Heart right ventricle (tissue), 16 donors: ENCODE measurements around the gene LEFTY1. TPM values are rescaled to one million over a fixed set of nuclear protein-coding genes. Genes with fewer than 3 reads are reported as not detected.

Experiments used
- ATAC-seq, 8 donors: fragments of 200-7000 bp; cut with Tn5 transposase; one replicate each; pipeline ENCODE4 v1.9.1; 2020; ENCODE audit warnings: mild to moderate bottlenecking in 8 of 8, moderate library complexity in 8 of 8, moderate number of reproducible peaks in 1 of 8
- DNase-seq, 2 donors: peaks; one replicate each; pipeline ENCODE4 v3.0.0-alpha.2; 2020
- H3K27ac ChIP-seq, 10 donors: fragments of 200-600 bp; sonication (generic) in 2 of 10; one replicate each; pipeline versions ENCODE4 v1.5.0 to v1.8.0; 2020 to 2022; ENCODE audit warnings: mild to moderate bottlenecking in 3 of 10
- H3K27me3 ChIP-seq, 7 donors: fragments of 200-600 bp; one replicate each; pipeline ENCODE4 v1.8.0; 2021 to 2022; ENCODE audit warnings: mild to moderate bottlenecking in 2 of 7
- H3K36me3 ChIP-seq, 9 donors: fragments of 200-600 bp; sonication (generic) in 1 of 9; one replicate each; pipeline versions ENCODE4 v1.5.0 to v1.8.0; 2020 to 2022; ENCODE audit warnings: mild to moderate bottlenecking in 2 of 9
- H3K4me1 ChIP-seq, 9 donors: fragments of 200-600 bp; sonication (generic) in 1 of 9; one replicate each; pipeline versions ENCODE4 v1.5.0 to v1.8.0; 2020 to 2022; ENCODE audit warnings: mild to moderate bottlenecking in 4 of 9
- H3K4me3 ChIP-seq, 10 donors: fragments of 200-600 bp; sonication (generic) in 2 of 10; one replicate each; pipeline versions ENCODE4 v1.5.0 to v1.8.0; 2020 to 2022; ENCODE audit warnings: mild to moderate bottlenecking in 7 of 10, moderate library complexity in 2 of 10
- H3K9me3 ChIP-seq, 11 donors: fragments of 200-600 bp in 10 of 11; sonication (generic) in 2 of 11; one replicate each; pipeline versions ENCODE4 v1.5.0 to v1.8.0; 2013 to 2022; ENCODE audit warnings: mild to moderate bottlenecking in 2 of 11, control low read depth in 1 of 11, moderate library complexity in 1 of 11
- CTCF ChIP-seq, 9 donors: fragments of 200-600 bp; sonication (generic) in 2 of 9; IDR thresholded peaks; one replicate each; pipeline versions ENCODE4 v1.5.0 to v1.8.0; 2021 to 2022; ENCODE audit warnings: antibody characterized with exemption in 9 of 9, mild to moderate bottlenecking in 5 of 9, moderate library complexity in 1 of 9
- WGBS, 2 donors: extraction: QIAGEN DNeasy Blood & Tissue Kit; methylation state at CpG; one replicate each; pipeline ENCODE4 v1.1.7; 2013; ENCODE audit warnings: inconsistent platforms in 1 of 2; 5-methylcytosine and 5-hydroxymethylcytosine counted together
- intact Hi-C, 10 donors: fragments of 100-400 bp; cut with DNase I; formaldehyde crosslinking; loops; one replicate each; pipeline versions ENCODE4 v1.11.1 to v1.14.2; 2022
- polyA plus RNA-seq, 2 donors: library from polyadenylated mRNA; stranded (reverse); fragments of 200-250 nt; gene quantifications; one replicate each; pipeline ENCODE4 v1.2.3, GENCODE V29; 2013
- total RNA-seq, 10 donors: library from RNA; stranded (reverse); fragmentation: NEBNext Ultra II Directional in 3 of 10; extraction: Animal tissue kit (Norgen Biotek cat#: 25700) in 3 of 10; gene quantifications; one replicate each; pipeline versions ENCODE4 v1.2.1 to v1.2.4, GENCODE V29; 2021 to 2023
- donor health status: Arrhythmogenic right ventricular cardiomyopathy.
- donor health status: ischemic (EF 13 %, LVEDD 7.1; RV severe dilation, severe dysfunction).
- donor health status: healthy with polysubstance abuse.
- donor health status: DM: no; HTN: yes; CAD: no.
- donor health status: DM: no; HTN: no; CAD: no.
- donor health status: ischemic (EF 25% LVEDD 6.9; RV normal size, moderate dysfunction).
- donor health status: ischemic (EF 25% LVEDD 5.7; RV mildly dilated, moderate dysfunction).
- donor health status: healthy.
- donor health status: DM: yes; HTN: yes; CAD: no.
- donor health status: Ischemic cardiomyopathy.
- donor health status: ischemic (EF 35%, LVEDD 5.7; RV mildly dilated, moderate dysfunction).
- donor health status: nonischemic (EF 11% LVEDD 7.7; RV severe dilation, severe dysfunction).
- donor health status: DM: yes; HTN: yes; CAD: no.
- donor health status: PGD.
- donor health status: ischemic (EF 29% LVEDD 5.4; RV normal size, mild dysfunction).
- donor health status: nonischemic (EF 23%, LVEDD 6.1; RV moderate dilation, normal function).

Gene LEFTY1
- total and polyA plus RNA-seq, 12 donors = 0.15 to 0.77 (median 0.25) TPM; not detected in 3

- Histone ChIP-seq H3K27me3 (no peaks in the 10 kb centered on the region), H3K9me3 (no peaks in the 10 kb centered on the region), H3K4me1 (peaks cover 30 to 56% (median 50%) of the 10 kb centered on the region in 9 donors), H3K27ac (peak overlapping the region in 7 of 10 donors; percentile 17 to 95 (median 48)), H3K4me3 (no peak overlapping the region), H3K36me3 (peaks cover 0 to 62% (median 14%) of the 10 kb centered on the region in 9 donors)
- intact Hi-C loops = loop anchor here in 3 of 10 donors (1.0 to 10.0 kb wide), 3 partner anchors 35 to 98 kb away; no protein-coding TSS in a partner anchor
- no peak for ATAC-seq
- DNase-seq = no peak
- 62 to 66% methylated on average over 12 of the region's 12 CpGs for WGBS, 2 donors
- no peak for TF ChIP-seq CTCF (IDR thresholded peaks at IDR 0.05)
Observed at GRCh38 chr1:225876900-225877510, 11.9 kb downstream of the LEFTY1 start.

- Histone ChIP-seq H3K27ac (no peak overlapping the region), H3K4me1 (peaks cover 25 to 43% (median 35%) of the 10 kb centered on the region in 9 donors), H3K4me3 (no peak overlapping the region), H3K36me3 (peaks cover 0 to 80% (median 29%) of the 10 kb centered on the region in 9 donors), H3K27me3 (no peaks in the 10 kb centered on the region), H3K9me3 (no peaks in the 10 kb centered on the region)
- ATAC-seq = no peak
- 92 to 95% methylated on average over 12 of the region's 12 CpGs for WGBS, 2 donors
- TF ChIP-seq CTCF (IDR thresholded peaks at IDR 0.05) = no peak
- no peak for DNase-seq
- intact Hi-C loops = loop anchor here in 2 of 10 donors (5.0 to 10.0 kb wide), 2 partner anchors 37 to 100 kb away; no protein-coding TSS in a partner anchor
Observed at GRCh38 chr1:225875044-225875815, 13.7 kb downstream of the LEFTY1 start.

GRCh38 chr1:225874431-225874830 lies 14.5 kb downstream of the LEFTY1 start:
- ATAC-seq (no peak), DNase-seq (no peak)
- no peak for TF ChIP-seq CTCF (IDR thresholded peaks at IDR 0.05)
- Histone ChIP-seq H3K36me3 (peaks cover 0 to 88% (median 29%) of the 10 kb centered on the region in 9 donors), H3K27me3 (no peaks in the 10 kb centered on the region), H3K9me3 (no peaks in the 10 kb centered on the region), H3K27ac (no peak overlapping the region), H3K4me1 (peaks cover 18 to 35% (median 27%) of the 10 kb centered on the region in 9 donors), H3K4me3 (no peak overlapping the region)
- 95 to 96% methylated on average over 11 of the region's 11 CpGs for WGBS, 2 donors
- intact Hi-C loops = loop anchor here in 1 of 10 donors (10.0 kb wide), 1 partner anchor 100 kb away; no protein-coding TSS in a partner anchor

GRCh38 chr1:225873281-225873850 lies 15.6 kb downstream of the LEFTY1 start:
- no peak for ATAC-seq
- no peak for TF ChIP-seq CTCF (IDR thresholded peaks at IDR 0.05)
- intact Hi-C loops = loop anchor here in 1 of 10 donors (10.0 kb wide), 1 partner anchor 101 kb away; no protein-coding TSS in a partner anchor
- H3K9me3 ChIP-seq = no peaks in the 10 kb centered on the region
- WGBS, 2 donors = 87 to 94% methylated on average over 10 of the region's 10 CpGs
- no peaks in the 10 kb centered on the region for H3K27me3 ChIP-seq
- no peak overlapping the region for H3K4me3 ChIP-seq
- H3K27ac ChIP-seq = no peak overlapping the region
- peaks cover 10 to 28% (median 18%) of the 10 kb centered on the region in 9 donors for H3K4me1 ChIP-seq
- H3K36me3 ChIP-seq = peaks cover 0 to 97% (median 29%) of the 10 kb centered on the region in 9 donors
- no peak for DNase-seq
